Measurements from ENCODE around the gene USH1C.

The USH1C gene

DNA sequence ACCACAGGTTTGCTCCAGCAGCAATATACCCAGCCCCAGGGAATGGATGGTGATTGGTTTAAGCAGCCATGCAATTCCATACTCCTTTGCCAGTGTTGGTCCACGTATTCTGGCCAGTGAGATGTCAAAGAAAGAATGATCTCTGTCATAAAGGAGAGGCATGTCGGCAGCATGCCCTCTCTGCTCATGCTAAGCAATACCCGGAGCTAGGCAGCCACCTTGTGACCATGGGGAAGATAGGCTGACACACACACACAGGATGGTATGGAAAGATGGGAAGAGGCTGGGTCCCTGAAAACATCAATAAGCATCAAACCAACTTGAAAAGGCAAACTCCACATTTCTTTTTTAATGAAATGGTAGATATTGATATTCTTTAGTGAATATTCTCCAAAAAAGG is 72.7 kb downstream of the USH1C start:
- no peak for DNase-seq (ENCODE audit: low read depth)

DNA sequence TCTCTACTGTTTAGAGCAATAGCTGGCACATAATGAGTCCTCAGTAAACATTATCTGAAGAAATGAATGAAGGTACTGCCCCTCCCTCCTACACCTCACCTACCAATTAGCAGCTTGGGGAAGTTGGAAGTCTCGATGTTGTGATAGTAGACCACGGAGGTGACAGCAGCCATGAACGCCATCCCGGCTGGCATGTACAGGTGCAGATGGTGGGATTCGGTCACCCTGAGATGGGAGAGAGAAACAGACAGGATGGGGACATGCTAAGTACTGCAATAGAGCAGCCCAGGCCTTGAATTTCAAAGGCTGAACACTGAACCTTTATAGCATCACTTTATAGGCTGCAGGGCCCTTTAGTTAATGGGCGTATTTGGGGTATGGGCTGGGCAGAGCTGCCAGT is 74.2 kb downstream of the USH1C start:
- DNase-seq (ENCODE audit: low read depth): no peak

DNA sequence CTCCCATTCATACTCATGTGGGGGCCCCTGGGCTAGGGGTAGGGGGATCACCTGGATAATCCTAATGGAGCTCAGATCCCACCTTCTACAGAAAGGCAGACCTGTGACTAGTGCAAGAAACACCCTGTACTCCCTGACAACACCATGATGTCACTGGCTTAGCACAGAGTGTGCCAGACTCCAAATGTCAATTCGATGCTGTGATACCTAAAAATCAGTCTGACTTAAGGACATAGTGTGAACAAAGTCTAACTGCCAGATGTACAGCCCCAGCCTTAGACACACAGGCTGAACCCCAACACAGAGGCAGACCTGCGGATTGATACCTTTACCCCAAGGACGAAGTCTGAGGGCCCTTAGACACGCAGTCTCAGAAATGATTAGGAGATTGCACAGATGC is 76.1 kb downstream of the USH1C start:
- DNase-seq (ENCODE audit: low read depth): no peak

DNA sequence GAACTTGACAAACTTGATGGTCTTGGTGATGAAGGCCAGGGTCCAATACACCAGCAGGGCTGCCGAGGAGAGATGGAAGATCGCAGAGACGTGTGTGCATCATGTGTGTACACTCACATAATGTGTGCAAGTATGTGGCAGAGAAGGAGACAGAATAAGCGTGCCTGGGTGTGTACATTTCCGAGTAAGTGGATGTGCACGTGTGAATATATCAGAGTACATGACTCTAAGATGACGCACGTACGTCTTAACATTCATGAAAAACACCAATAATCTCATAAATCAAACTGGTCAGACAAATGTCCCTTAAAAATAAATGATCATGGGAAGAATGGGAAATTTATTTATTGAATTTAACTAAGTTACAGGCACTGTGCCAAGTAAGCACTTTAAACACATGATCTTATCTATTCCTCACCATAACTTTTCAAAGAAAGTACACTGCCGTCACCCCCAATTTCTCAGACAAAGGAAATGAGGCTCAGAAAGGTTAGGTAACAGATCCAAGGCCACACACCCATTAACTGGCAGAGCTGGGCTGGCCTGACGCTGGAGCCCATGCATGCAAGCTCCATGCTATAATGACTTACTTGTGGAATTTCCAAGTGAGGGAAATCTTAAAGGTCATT is 80.6 kb downstream of the USH1C start:
- DNase-seq (ENCODE audit: low read depth): no peak

DNA sequence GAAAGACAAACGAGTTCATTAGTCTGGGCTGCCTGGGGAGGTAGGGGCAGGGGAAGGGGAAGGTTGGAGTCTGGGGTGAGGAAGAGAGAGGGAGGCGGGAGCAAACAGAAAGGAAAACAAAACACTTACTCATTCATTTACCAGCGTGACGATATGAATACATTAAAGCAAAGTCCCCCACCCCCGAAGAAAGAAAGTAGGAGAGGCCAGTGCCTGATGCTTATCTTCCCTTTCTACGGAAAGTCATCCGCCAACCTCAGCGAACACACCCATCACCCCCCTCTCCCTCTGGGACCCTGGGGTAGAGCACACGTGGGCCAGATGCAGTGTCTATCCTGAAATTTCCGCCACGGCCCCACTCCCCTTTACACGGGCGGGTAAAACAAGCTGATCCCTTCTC is 81.3 kb downstream of the USH1C start:
- no peak for DNase-seq (ENCODE audit: low read depth)

DNA sequence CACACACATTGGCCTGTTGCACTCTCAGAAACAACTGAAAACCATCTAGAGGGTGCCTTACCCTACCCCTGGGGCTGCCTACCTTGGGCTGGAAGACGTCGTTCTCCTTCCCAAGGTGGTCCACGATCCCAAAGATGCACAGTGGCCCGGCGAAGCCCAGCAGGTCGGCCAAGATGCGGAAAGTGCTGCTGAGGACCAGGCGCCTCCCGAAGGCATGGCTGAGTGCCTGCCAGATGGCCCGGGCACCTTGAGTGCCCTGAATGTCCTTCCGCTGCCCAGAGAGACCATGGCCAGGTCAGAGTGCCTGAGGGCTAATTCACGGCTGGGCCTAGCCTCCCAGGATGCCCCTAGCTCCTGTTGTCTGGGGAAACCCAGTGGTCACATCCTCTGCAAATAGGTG is 83.8 kb downstream of the USH1C start:
- no peak for DNase-seq (ENCODE audit: low read depth)

DNA sequence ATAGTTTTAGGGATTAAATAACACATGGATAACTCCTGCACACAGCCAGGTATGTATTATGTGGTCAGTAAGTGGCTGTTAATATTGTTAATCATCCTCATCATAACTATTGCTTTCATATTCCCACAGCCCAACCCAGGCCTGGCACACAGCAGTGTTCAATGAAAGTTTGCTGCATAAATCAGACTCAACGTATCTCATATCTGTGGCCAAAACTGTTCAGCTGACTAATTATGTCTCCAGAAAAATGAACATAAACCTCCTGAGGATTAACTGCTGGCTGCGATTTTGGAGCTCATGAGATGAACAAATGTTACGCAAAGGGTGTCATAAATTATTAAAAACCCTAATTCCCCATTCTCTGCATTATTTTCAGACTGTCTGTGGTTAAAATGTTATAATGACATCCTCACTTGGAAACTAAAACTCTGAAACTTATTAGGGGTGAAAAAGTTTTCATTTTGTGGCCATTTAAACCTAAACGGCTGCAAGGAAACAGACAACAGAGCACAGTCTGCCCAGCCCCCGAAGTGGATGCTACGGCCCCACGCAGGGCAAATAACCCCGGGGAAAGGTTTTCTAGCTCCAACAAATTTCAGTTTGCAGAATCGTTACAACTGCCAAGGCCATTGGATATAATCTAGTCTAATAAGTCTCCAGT is 84.8 kb downstream of the USH1C start:
- peak; percentile 19 for DNase-seq (ENCODE audit: low read depth)

DNA sequence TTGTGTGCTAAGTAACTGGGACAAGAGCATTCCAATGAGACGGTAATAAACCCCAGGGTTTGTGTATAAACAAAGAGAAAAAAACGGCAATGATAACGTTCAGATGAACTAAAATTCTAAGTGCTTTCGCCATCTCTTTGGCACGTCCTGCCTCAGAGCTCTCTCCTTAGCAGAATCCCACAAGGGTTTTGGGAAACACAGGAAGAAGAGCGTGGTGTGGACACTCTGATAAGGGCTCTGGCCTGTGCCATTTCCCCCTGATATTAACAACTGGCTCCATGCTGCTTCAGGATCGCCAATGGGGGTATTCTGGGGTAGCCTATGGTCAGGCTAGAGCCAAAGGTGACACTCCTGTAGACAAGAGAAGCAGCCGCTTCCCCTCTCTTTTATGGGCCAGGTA is 85.9 kb downstream of the USH1C start:
- DNase-seq (ENCODE audit: low read depth): peak; percentile 9

DNA sequence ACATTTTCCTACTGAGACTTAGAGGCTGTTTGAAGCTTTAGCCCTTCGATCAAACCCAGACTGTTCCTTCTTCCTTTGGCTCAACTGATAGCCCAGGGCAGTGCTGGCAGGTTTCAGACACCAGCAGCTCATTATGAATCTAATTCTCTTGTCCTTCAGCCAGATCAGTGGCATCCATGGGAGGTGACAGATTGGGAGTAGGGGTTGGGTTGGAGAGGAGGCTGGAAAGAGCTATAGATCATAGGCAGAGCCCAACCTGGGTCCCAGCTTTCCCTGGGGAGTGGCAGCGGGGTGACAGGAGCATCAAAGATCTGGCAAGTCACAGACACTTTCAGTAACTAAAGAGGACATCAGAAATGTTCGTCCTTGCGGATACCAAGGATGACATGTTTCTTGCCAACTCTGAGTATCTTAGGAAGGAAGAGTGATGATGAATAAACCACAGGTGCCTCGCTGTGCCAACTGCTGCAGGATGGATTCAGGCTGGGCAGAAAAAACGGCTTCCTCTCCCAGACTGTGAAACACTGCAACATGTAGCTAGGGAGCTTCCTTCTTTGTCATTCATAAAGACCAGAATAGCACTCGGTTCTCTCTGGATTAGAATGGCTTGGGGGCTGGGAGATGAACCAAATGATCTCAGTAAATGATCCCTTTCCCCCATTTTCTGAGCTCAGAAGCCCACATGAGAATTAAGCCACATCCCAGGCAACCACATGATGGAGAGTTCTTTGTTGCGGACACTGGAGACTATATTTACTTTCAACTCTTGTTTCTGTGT is 86.6 kb downstream of the USH1C start:
- no peak for DNase-seq (ENCODE audit: low read depth)

DNA sequence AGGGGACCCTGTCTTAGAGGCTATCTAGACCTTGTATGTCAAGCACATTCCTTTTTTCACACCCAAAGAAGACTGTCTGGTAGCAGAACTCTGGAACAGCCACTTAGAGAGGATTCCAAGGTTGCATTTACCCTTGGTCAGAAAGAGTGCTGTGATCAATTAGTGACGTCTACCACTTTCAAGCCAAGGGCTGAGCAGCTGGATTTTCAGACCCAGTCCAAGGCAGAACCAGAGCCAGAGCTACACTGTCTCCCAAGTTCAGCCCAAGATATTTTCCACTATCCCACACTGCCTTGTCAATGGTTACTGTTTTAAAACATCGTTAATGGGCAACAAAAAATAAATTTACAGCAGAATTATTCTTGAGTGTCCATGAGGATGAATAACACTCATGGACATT is 91.5 kb downstream of the USH1C start:
- DNase-seq (ENCODE audit: low read depth): no peak

DNA sequence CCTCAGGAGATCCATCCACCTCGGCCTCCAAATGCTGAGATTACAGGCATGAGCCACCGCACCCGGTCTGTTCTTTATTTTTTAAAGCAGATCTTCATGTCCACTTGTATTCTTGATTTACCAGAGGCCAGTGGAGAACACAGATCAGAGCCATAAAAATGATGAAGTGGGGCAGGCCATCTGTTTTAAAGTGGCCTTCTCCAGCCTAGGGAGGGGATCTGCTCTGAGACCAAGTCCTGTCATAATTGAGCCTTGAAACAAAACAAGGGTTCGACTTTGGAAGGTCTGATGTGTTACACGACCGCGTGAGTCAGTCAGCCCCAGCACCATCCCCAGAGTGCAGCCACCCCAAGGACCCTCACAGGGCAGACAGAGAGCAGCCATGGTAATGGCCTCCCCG is 95.1 kb downstream of the USH1C start:
- DNase-seq (ENCODE audit: low read depth): no peak

DNA sequence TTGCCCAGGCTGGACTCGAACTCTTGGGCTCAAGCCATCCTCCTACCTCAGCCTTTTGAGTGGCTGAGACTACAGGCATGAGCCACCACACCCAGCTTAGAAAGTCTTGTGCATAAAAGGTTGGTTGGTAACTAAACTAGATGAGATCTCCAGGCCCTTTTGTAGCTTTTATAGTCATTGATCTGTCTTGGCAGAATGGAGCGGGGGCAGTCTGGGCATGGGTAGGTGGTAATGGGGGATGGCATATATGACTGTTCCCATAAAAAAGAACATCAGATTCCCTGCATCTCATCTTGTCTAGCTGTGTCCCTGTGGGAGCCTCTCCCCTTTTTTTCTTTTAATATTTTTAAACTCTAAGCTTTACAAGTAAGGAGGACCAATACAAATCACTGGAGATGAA is 97.7 kb downstream of the USH1C start:
- no peak for DNase-seq (ENCODE audit: low read depth)

DNA sequence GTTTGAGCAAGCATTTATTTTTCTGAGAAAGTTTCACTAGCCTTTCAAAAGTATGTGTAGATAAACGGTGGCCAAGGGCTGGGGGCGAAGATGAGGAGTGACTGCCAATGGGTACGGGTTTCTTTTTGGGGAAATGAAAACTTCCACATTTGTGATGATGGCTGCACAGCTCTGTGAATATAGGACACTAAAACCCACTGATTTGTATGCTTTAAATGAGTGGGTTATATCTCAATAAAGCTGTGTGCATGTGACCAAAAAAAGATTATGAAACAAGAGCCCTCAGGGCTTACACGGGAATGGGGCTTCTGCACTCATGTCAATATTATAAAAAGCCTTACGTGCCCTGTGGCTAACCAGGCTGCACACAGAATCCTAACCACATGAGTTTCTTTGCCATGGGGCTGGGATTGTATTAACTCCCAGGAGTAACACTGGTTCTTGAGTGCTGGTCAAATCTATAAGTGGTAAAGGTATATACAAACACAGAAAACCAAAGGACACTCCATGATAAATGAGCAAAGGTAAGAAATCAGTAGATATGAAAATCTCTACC is 98.9 kb downstream of the USH1C start:
- DNase-seq (ENCODE audit: low read depth): no peak

DNA sequence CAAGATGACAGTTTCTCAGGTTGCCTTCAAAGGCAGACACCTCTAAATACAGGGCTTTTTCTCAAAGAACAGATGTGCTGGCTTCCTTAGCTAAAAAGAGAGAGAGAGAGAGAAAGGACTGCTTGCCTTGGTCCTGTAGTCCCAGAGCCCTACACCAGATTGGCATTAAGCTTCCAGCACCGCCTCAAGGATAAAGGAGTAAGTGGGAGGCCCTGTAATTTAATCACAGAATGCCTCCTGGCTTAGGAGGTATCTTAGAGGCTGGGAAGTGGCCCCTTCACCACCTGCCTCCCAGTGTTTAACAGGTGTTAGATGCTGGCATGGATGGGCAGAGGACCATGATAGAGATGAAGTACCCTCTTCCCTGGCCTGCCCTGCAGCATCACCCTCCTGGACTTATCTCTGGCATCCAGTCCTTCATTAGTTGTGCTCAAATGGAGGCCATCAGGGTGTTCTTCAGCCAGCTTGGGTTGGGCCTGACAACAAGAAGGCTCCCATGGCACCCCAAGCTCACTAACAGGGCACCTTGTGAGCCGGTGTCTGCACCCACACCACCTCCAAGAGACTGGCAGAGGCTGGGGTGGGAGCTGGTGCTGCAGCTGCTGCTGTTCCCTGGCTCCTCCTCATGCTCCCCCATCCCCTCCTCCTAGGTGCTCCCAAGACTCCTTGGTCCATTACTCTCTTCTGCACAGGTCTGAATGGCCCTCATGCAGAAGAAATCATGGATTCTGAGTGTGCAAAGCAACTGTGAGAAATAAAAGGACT is 100.1 kb downstream of the USH1C start:
- DNase-seq (ENCODE audit: low read depth): no peak
